Liver (tissue), 9 donors: Measurements from ENCODE around the gene HLA-DOB. TPM values are rescaled to one million over a fixed set of nuclear protein-coding genes. Genes with fewer than 3 reads are reported as not detected.

Source experiments
- DNase-seq: peaks from one replicate; pipeline ENCODE4 v3.0.0-alpha.2; 2017; ENCODE audit warnings: low spot score
- H3K27ac ChIP-seq, 2 donors: one replicate each; pipeline ENCODE4 v1.7.0; 2013; ENCODE audit warnings: inconsistent platforms in 2 of 2, low read length in 2 of 2, control low read depth in 1 of 2, low read depth in 1 of 2, mild to moderate bottlenecking in 1 of 2
- H3K27me3 ChIP-seq, 4 donors: one replicate each; pipeline versions ENCODE4 v1.6.1 to v1.7.0; 2013; ENCODE audit warnings: low read length in 3 of 4, inconsistent platforms in 1 of 4, mild to moderate bottlenecking in 1 of 4, moderate library complexity in 1 of 4; ENCODE audit not compliant: control insufficient read depth in 4 of 4, insufficient read depth in 4 of 4
- H3K36me3 ChIP-seq, 4 donors: one replicate each; pipeline versions ENCODE4 v1.6.1 to v1.7.0; 2013; ENCODE audit warnings: low read length in 3 of 4, mild to moderate bottlenecking in 3 of 4, low read depth in 1 of 4, moderate library complexity in 1 of 4; ENCODE audit not compliant: control insufficient read depth in 4 of 4, insufficient read depth in 3 of 4
- H3K4me1 ChIP-seq, 4 donors: one replicate each; pipeline versions ENCODE4 v1.6.1 to v1.7.0; 2013; ENCODE audit warnings: low read length in 3 of 4, mild to moderate bottlenecking in 3 of 4, moderate library complexity in 1 of 4; ENCODE audit not compliant: control insufficient read depth in 4 of 4, insufficient read depth in 4 of 4
- H3K4me3 ChIP-seq, 3 donors: one replicate each; pipeline versions ENCODE4 v1.6.1 to v1.7.0; 2013; ENCODE audit warnings: low read length in 3 of 3, control low read depth in 1 of 3, low read depth in 1 of 3, mild to moderate bottlenecking in 1 of 3
- H3K9ac ChIP-seq, 2 donors: one replicate each; pipeline ENCODE4 v1.7.0; 2013; ENCODE audit warnings: low read length in 2 of 2, mild to moderate bottlenecking in 2 of 2, moderate library complexity in 2 of 2, control low read depth in 1 of 2, low read depth in 1 of 2
- H3K9me3 ChIP-seq, 4 donors: one replicate each; pipeline versions ENCODE4 v1.6.1 to v1.7.0; 2013; ENCODE audit warnings: low read length in 3 of 4; ENCODE audit not compliant: control insufficient read depth in 4 of 4
- EGR1 ChIP-seq, 2 donors: IDR thresholded peaks; 2 replicates each; pipeline ENCODE4 v1.6.1; 2016 to 2018; ENCODE audit warnings: antibody characterized with exemption in 2 of 2, low read depth in 2 of 2
- FOXA1 ChIP-seq: IDR thresholded peaks from 2 replicates; pipeline ENCODE4 v1.6.1; 2016; ENCODE audit warnings: antibody characterized with exemption
- GABPA ChIP-seq, 2 donors: IDR thresholded peaks in 1 of 2; conservative IDR thresholded peaks in 1 of 2; 2 replicates each; pipeline ENCODE4 v1.6.1; 2016; ENCODE audit warnings: antibody characterized with exemption in 2 of 2, mild to moderate bottlenecking in 1 of 2, moderate library complexity in 1 of 2
- HNF4A ChIP-seq, 2 donors: conservative IDR thresholded peaks; 2 replicates each; pipeline ENCODE4 v1.6.1; 2016; ENCODE audit warnings: antibody characterized with exemption in 2 of 2, mild to moderate bottlenecking in 2 of 2
- HNF4G ChIP-seq: IDR thresholded peaks from 2 replicates; pipeline ENCODE4 v1.6.1; 2016; ENCODE audit warnings: antibody characterized with exemption
- JUND ChIP-seq, 2 donors: IDR thresholded peaks; 2 replicates each; pipeline ENCODE4 v1.6.1; 2016; ENCODE audit warnings: antibody characterized with exemption in 2 of 2
- NR2F2 ChIP-seq: IDR thresholded peaks from 2 replicates; pipeline ENCODE4 v1.6.1; 2016; ENCODE audit warnings: antibody characterized with exemption
- RAD21 ChIP-seq, 2 donors: IDR thresholded peaks; 2 replicates each; pipeline ENCODE4 v1.6.1; 2016; ENCODE audit warnings: antibody characterized with exemption in 2 of 2, mild to moderate bottlenecking in 2 of 2
- RXRA ChIP-seq, 2 donors: IDR thresholded peaks; 2 replicates each; pipeline ENCODE4 v1.6.1; 2017 to 2018; ENCODE audit warnings: antibody characterized with exemption in 2 of 2, mild to moderate bottlenecking in 1 of 2
- SP1 ChIP-seq: IDR thresholded peaks from 2 replicates; pipeline ENCODE4 v1.6.1; 2018; ENCODE audit warnings: antibody characterized with exemption, mild to moderate bottlenecking
- TAF1 ChIP-seq: conservative IDR thresholded peaks from 2 replicates; pipeline ENCODE4 v1.6.1; 2016; ENCODE audit warnings: antibody characterized with exemption, mild to moderate bottlenecking
- YY1 ChIP-seq: IDR thresholded peaks from 2 replicates; pipeline ENCODE4 v1.6.1; 2016; ENCODE audit warnings: antibody characterized with exemption, mild to moderate bottlenecking
- WGBS: extraction: QIAGEN DNeasy Blood & Tissue Kit; methylation state at CpG from one replicate; pipeline ENCODE4 v1.1.7; 2013; 5-methylcytosine and 5-hydroxymethylcytosine counted together
- polyA plus RNA-seq, 2 donors: library from polyadenylated mRNA; stranded (reverse) in 1 of 2; unstranded in 1 of 2; fragments of 200-250 nt in 1 of 2; fragments of >200 nt in 1 of 2; fragmentation: Nextera tagmentation in 1 of 2; extraction: Ambion mirVana in 1 of 2; gene quantifications; one replicate each; pipeline versions ENCODE4 v1.2.1 to v1.2.3, GENCODE V29; 2013 to 2015
- total RNA-seq, 2 donors: library from RNA; depleted of rRNA; stranded (reverse); fragments of >200 nt; gene quantifications; one replicate each; pipeline ENCODE4 v1.2.3, GENCODE V29; 2014
- TF ChIP-seq, protein P1 (sequence below): IDR thresholded peaks from 2 replicates; pipeline ENCODE4 v1.6.1; 2016; ENCODE audit warnings: antibody characterized with exemption, mild to moderate bottlenecking
- TF ChIP-seq, protein P2 (sequence below): fragments of 150-350 bp; IDR thresholded peaks from 2 replicates; pipeline ENCODE4 v1.5.1; 2017; ENCODE audit warnings: improper control_type of control experiment, low read depth, low read length; ENCODE audit not compliant: missing input control
- TF ChIP-seq, protein P3 (sequence below): IDR thresholded peaks from 2 replicates; pipeline ENCODE4 v1.6.1; 2016; ENCODE audit warnings: antibody characterized with exemption
- TF ChIP-seq, protein P4 (sequence below): IDR thresholded peaks from 2 replicates; pipeline ENCODE4 v1.6.1; 2016; ENCODE audit warnings: antibody characterized with exemption
- TF ChIP-seq, protein P5 (sequence below): IDR thresholded peaks from 2 replicates; pipeline ENCODE4 v1.6.1; 2016; ENCODE audit warnings: antibody characterized with exemption
- donor health status: healthy.
- donor health status: healthy.
- donor health status: healthy.
- donor health status: healthy.
- donor health status: healthy.

The HLA-DOB gene
- total and polyA plus RNA-seq, 4 donors: 0.16 to 0.67 (median 0.25) TPM; not detected in 1

DNA sequence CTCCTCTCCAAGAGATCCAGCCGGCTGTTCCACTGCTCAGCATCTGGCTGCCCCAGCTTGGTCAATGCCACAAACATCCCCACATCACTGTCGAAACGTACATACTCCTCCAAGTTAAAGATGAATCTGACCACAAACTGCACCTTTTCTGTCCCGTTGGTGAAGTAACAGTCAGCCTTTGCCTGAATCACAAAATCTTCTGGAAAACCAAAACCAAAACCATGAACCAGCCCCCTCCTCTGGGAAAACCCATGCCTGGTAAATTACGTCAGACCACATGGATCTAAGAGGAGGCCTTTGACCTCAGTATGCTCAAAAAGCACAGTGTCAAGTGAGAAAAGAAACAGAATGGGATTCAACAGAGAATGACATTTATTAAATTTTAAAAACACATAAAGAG, 1.7 kb downstream of the HLA-DOB start:
- Histone ChIP-seq H3K9me3 (no peaks in the 10 kb centered on the region), H3K9ac (no peak overlapping the region), H3K27ac (no peak overlapping the region), H3K27me3 (no peaks in the 10 kb centered on the region), H3K4me3 (no peak overlapping the region), H3K4me1 (no peaks in the 10 kb centered on the region), H3K36me3 (no peaks in the 10 kb centered on the region)
- TF ChIP-seq, protein P1, sequence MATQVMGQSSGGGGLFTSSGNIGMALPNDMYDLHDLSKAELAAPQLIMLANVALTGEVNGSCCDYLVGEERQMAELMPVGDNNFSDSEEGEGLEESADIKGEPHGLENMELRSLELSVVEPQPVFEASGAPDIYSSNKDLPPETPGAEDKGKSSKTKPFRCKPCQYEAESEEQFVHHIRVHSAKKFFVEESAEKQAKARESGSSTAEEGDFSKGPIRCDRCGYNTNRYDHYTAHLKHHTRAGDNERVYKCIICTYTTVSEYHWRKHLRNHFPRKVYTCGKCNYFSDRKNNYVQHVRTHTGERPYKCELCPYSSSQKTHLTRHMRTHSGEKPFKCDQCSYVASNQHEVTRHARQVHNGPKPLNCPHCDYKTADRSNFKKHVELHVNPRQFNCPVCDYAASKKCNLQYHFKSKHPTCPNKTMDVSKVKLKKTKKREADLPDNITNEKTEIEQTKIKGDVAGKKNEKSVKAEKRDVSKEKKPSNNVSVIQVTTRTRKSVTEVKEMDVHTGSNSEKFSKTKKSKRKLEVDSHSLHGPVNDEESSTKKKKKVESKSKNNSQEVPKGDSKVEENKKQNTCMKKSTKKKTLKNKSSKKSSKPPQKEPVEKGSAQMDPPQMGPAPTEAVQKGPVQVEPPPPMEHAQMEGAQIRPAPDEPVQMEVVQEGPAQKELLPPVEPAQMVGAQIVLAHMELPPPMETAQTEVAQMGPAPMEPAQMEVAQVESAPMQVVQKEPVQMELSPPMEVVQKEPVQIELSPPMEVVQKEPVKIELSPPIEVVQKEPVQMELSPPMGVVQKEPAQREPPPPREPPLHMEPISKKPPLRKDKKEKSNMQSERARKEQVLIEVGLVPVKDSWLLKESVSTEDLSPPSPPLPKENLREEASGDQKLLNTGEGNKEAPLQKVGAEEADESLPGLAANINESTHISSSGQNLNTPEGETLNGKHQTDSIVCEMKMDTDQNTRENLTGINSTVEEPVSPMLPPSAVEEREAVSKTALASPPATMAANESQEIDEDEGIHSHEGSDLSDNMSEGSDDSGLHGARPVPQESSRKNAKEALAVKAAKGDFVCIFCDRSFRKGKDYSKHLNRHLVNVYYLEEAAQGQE: no peak
- TF ChIP-seq, protein P2, sequence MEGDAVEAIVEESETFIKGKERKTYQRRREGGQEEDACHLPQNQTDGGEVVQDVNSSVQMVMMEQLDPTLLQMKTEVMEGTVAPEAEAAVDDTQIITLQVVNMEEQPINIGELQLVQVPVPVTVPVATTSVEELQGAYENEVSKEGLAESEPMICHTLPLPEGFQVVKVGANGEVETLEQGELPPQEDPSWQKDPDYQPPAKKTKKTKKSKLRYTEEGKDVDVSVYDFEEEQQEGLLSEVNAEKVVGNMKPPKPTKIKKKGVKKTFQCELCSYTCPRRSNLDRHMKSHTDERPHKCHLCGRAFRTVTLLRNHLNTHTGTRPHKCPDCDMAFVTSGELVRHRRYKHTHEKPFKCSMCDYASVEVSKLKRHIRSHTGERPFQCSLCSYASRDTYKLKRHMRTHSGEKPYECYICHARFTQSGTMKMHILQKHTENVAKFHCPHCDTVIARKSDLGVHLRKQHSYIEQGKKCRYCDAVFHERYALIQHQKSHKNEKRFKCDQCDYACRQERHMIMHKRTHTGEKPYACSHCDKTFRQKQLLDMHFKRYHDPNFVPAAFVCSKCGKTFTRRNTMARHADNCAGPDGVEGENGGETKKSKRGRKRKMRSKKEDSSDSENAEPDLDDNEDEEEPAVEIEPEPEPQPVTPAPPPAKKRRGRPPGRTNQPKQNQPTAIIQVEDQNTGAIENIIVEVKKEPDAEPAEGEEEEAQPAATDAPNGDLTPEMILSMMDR: no peak
- TF ChIP-seq HNF4A (conservative IDR thresholded peaks at IDR 0.05): no peak
- no peak for TF ChIP-seq TAF1
- TF ChIP-seq, protein P3, sequence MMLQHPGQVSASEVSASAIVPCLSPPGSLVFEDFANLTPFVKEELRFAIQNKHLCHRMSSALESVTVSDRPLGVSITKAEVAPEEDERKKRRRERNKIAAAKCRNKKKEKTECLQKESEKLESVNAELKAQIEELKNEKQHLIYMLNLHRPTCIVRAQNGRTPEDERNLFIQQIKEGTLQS: no peak
- TF ChIP-seq NR2F2: no peak
- no peak for TF ChIP-seq FOXA1
- no peak for TF ChIP-seq GABPA (IDR thresholded peaks at IDR 0.05 in 1 of 2, conservative IDR thresholded peaks at IDR 0.05 in 1 of 2)
- no peak for TF ChIP-seq EGR1 (IDR thresholded peaks at IDR 0.05; ENCODE audit: low read depth in 2 of 2)
- TF ChIP-seq HNF4G: no peak
- no peak for TF ChIP-seq YY1
- no peak for TF ChIP-seq SP1
- no peak for TF ChIP-seq RAD21 (IDR thresholded peaks at IDR 0.05)
- no peak for TF ChIP-seq JUND (IDR thresholded peaks at IDR 0.05)
- no peak for TF ChIP-seq RXRA (IDR thresholded peaks at IDR 0.05)
- TF ChIP-seq, protein P4, sequence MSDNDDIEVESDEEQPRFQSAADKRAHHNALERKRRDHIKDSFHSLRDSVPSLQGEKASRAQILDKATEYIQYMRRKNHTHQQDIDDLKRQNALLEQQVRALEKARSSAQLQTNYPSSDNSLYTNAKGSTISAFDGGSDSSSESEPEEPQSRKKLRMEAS: no peak
- TF ChIP-seq, protein P5, sequence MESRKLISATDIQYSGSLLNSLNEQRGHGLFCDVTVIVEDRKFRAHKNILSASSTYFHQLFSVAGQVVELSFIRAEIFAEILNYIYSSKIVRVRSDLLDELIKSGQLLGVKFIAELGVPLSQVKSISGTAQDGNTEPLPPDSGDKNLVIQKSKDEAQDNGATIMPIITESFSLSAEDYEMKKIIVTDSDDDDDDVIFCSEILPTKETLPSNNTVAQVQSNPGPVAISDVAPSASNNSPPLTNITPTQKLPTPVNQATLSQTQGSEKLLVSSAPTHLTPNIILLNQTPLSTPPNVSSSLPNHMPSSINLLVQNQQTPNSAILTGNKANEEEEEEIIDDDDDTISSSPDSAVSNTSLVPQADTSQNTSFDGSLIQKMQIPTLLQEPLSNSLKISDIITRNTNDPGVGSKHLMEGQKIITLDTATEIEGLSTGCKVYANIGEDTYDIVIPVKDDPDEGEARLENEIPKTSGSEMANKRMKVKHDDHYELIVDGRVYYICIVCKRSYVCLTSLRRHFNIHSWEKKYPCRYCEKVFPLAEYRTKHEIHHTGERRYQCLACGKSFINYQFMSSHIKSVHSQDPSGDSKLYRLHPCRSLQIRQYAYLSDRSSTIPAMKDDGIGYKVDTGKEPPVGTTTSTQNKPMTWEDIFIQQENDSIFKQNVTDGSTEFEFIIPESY: no peak
- 74% methylated on average over 5 of the region's 5 CpGs for WGBS
- DNase-seq: no peak

DNA sequence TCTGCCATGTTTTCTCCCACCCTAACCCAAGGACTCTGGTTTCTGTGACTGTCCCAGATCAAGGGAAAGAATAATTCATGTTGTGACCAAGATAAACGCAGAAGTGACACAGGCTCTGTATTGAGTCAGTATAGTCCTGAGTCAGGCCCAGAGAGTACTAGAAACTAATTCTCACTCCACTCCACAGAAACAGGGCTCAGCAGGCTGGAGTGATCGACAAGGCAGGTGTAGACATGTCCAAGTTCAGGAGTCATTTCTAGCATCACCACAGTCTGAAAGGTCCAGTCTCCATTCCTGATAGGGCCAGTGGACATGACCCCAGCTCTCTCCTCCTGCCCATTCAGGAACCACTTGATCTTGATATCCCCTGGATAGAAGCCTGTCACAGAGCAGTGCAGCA, 2.7 kb downstream of the HLA-DOB start:
- H3K9ac ChIP-seq: no peak overlapping the region
- 68% methylated on average over 2 of the region's 2 CpGs for WGBS
- H3K27me3 ChIP-seq: no peaks in the 10 kb centered on the region
- no peaks in the 10 kb centered on the region for H3K36me3 ChIP-seq
- no peaks in the 10 kb centered on the region for H3K9me3 ChIP-seq
- DNase-seq: no peak
- H3K27ac ChIP-seq: no peak overlapping the region
- no peaks in the 10 kb centered on the region for H3K4me1 ChIP-seq
- no peak overlapping the region for H3K4me3 ChIP-seq
- TF ChIP-seq, protein P3: no peak
- no peak for TF ChIP-seq SP1
- TF ChIP-seq RAD21 (IDR thresholded peaks at IDR 0.05): no peak
- TF ChIP-seq, protein P1: no peak
- TF ChIP-seq EGR1 (IDR thresholded peaks at IDR 0.05; ENCODE audit: low read depth in 2 of 2): no peak
- TF ChIP-seq, protein P5: no peak
